OCI-LY3 (cell line): ENCODE measurements around the gene RCHY1.

ENCODE experiments used
- H2AFZ ChIP-seq: fragments of 200-600, 300-600 bp; shearing (Covaris generic); 2 replicates; pipeline ENCODE4 v1.6.0; 2014; ENCODE audit warnings: antibody characterized with exemption, low read depth, low read length
- H3K27ac ChIP-seq: fragments of 200-600, 300-600 bp; sonication (generic); 2 replicates; pipeline ENCODE4 v1.5.1; 2014; ENCODE audit warnings: mild to moderate bottlenecking, low read length, moderate library complexity, mixed read lengths
- H3K27me3 ChIP-seq: fragments of 200-600, 300-600 bp; sonication (generic); 2 replicates; pipeline ENCODE4 v1.6.1; 2014; ENCODE audit warnings: low read depth, low read length, mixed read lengths
- H3K36me3 ChIP-seq: fragments of 200-600, 300-600 bp; sonication (generic); replicated peaks from 2 replicates; pipeline ENCODE3; 2014; ENCODE audit warnings: low read depth, low read length, mixed read lengths
- H3K4me1 ChIP-seq: fragments of 300-600, 200-600 bp; sonication (generic); 2 replicates; pipeline ENCODE4 v1.6.1; 2014; ENCODE audit warnings: low read length, mixed read lengths
- H3K4me2 ChIP-seq: fragments of 200-600, 300-600 bp; sonication (generic); 2 replicates; pipeline ENCODE4 v1.6.1; 2014; ENCODE audit warnings: low read length, mixed read lengths
- H3K4me3 ChIP-seq: fragments of 300-600, 200-600 bp; sonication (generic); 2 replicates; pipeline ENCODE4 v1.5.1; 2014; ENCODE audit warnings: antibody characterized with exemption, mild to moderate bottlenecking, low read length, moderate library complexity
- H3K79me2 ChIP-seq: fragments of 300-600, 200-600 bp; shearing (Covaris generic); 2 replicates; pipeline ENCODE4 v1.6.1; 2014; ENCODE audit warnings: mild to moderate bottlenecking, low read length, mixed read lengths
- H3K9ac ChIP-seq: fragments of 300-600, 200-600 bp; shearing (Covaris generic); 2 replicates; pipeline ENCODE4 v1.6.0; 2014; ENCODE audit warnings: mild to moderate bottlenecking, low read length, moderate library complexity
- H3K9me3 ChIP-seq: fragments of 200-600, 300-600 bp; shearing (Covaris generic); 2 replicates; pipeline ENCODE4 v1.6.1; 2014; ENCODE audit warnings: low read length, mixed read lengths; ENCODE audit not compliant: insufficient read depth
- H4K20me1 ChIP-seq: fragments of 200-600, 300-600 bp; sonication (generic); 2 replicates; pipeline ENCODE4 v1.6.1; 2016; ENCODE audit warnings: low read length, mixed read lengths; ENCODE audit not compliant: insufficient read depth
- EZH2phosphoT487 ChIP-seq: fragments of 200-600 bp; shearing (Covaris generic); IDR thresholded peaks from 2 replicates; pipeline ENCODE4 v1.6.1; 2018; ENCODE audit warnings: antibody characterized with exemption, mixed run types, low read depth
- TF ChIP-seq, protein P1 (sequence below): fragments of 200-600, 300-600 bp; sonication (generic); IDR thresholded peaks from 2 replicates; pipeline ENCODE4 v1.5.1; 2014; ENCODE audit warnings: antibody characterized with exemption, low read length, low read depth

RCHY1 gene

DNA sequence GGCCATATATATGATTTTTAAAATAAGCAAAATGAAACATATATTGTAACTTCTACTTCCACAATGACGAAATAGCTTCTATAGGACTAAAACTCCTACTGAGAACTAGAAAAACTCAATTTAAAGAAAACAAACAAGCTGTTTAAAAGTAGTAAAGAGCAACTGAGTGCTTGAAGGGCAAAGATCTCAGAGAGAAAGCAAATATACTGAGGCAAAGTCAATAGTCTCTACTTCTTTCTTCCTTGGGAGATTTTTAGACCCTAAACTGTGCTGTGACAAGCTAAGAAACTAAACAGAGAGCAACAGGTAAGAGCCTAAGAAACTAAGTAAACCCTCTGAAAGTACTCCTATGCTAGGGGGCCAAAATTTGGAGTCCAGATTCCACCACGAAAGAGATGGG is 8.6 kb downstream of the RCHY1 start:
- peaks cover 14% of the 10 kb centered on the region for H3K79me2 ChIP-seq

GRCh38 chr4:75502671-75503070 is 11.5 kb downstream of the RCHY1 start:
- no peaks in the 10 kb centered on the region for H3K27me3 ChIP-seq
- TF ChIP-seq EZH2phosphoT487: no peak
- TF ChIP-seq, protein P1, sequence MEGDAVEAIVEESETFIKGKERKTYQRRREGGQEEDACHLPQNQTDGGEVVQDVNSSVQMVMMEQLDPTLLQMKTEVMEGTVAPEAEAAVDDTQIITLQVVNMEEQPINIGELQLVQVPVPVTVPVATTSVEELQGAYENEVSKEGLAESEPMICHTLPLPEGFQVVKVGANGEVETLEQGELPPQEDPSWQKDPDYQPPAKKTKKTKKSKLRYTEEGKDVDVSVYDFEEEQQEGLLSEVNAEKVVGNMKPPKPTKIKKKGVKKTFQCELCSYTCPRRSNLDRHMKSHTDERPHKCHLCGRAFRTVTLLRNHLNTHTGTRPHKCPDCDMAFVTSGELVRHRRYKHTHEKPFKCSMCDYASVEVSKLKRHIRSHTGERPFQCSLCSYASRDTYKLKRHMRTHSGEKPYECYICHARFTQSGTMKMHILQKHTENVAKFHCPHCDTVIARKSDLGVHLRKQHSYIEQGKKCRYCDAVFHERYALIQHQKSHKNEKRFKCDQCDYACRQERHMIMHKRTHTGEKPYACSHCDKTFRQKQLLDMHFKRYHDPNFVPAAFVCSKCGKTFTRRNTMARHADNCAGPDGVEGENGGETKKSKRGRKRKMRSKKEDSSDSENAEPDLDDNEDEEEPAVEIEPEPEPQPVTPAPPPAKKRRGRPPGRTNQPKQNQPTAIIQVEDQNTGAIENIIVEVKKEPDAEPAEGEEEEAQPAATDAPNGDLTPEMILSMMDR: no peak
- peaks cover 29% of the 10 kb centered on the region for H3K36me3 ChIP-seq
- no peaks in the 10 kb centered on the region for H3K4me1 ChIP-seq
- H2AFZ ChIP-seq: no peak overlapping the region
- no peak overlapping the region for H3K9ac ChIP-seq
- H3K9me3 ChIP-seq: no peaks in the 10 kb centered on the region
- H3K27ac ChIP-seq: no peak overlapping the region
- H3K79me2 ChIP-seq: no peaks in the 10 kb centered on the region; the same call in 1 of the 2 replicates
- H3K4me3 ChIP-seq: no peak overlapping the region
- H3K4me2 ChIP-seq: no peak overlapping the region
- no peaks in the 10 kb centered on the region for H4K20me1 ChIP-seq

More for the DNA sequence above, 8.6 kb downstream of the RCHY1 start:
- H3K9ac ChIP-seq: no peak overlapping the region
- H3K4me3 ChIP-seq: no peak overlapping the region
- no peaks in the 10 kb centered on the region for H3K27me3 ChIP-seq
- H3K27ac ChIP-seq: no peak overlapping the region
- no peaks in the 10 kb centered on the region for H4K20me1 ChIP-seq
- H2AFZ ChIP-seq: no peak overlapping the region
- H3K4me2 ChIP-seq: no peak overlapping the region
- no peaks in the 10 kb centered on the region for H3K9me3 ChIP-seq
- TF ChIP-seq, protein P1: no peak
- TF ChIP-seq EZH2phosphoT487: no peak
- H3K4me1 ChIP-seq: peaks cover 4% of the 10 kb centered on the region; the same call in 1 of the 2 replicates
- peaks cover 11% of the 10 kb centered on the region for H3K36me3 ChIP-seq

GRCh38 chr4:75499900-75500299 is 14.3 kb downstream of the RCHY1 start:
- Histone ChIP-seq H4K20me1 (0 out of 2 replicates have a peak, but pooled peaks cover 4% of the 10 kb centered on the region), H3K9ac (no peak overlapping the region), H3K4me2 (no peak overlapping the region), H3K36me3 (peaks cover 35% of the 10 kb centered on the region), H3K9me3 (no peaks in the 10 kb centered on the region), H3K4me3 (no peak overlapping the region), H3K27me3 (no peaks in the 10 kb centered on the region), H3K27ac (no peak overlapping the region), H2AFZ (no peak overlapping the region), H3K79me2 (no peaks in the 10 kb centered on the region; the same call in 1 of the 2 replicates), H3K4me1 (no peaks in the 10 kb centered on the region)
- TF ChIP-seq EZH2phosphoT487: no peak
- TF ChIP-seq, protein P1: no peak

DNA sequence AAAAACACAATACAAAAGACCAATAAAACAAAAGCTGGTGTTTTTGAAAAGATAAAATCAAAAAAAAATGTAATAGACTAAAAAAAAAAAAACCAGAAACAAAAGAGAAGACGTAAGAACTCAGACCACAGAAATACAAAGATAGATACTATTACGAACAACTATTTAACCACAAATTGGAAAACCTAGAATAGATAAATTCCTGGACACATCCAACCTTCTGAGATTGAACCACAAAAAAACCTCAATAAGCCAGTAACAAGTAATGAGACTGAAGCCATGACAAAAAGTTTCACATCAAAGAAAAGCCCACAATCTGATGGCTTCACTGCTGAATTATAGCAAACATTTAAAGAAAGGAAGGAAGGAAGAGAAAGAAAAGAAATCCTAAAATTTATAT is 16.2 kb downstream of the RCHY1 start:
- Histone ChIP-seq H3K27ac (no peak overlapping the region), H3K27me3 (no peaks in the 10 kb centered on the region), H3K36me3 (peaks cover 31% of the 10 kb centered on the region), H3K4me3 (no peak overlapping the region), H3K9me3 (no peaks in the 10 kb centered on the region), H3K4me2 (no peak overlapping the region), H3K79me2 (no peaks in the 10 kb centered on the region; the same call in 1 of the 2 replicates), H2AFZ (no peak overlapping the region), H3K4me1 (no peaks in the 10 kb centered on the region), H4K20me1 (0 out of 2 replicates have a peak, but pooled peaks cover 4% of the 10 kb centered on the region), H3K9ac (no peak overlapping the region)
- TF ChIP-seq EZH2phosphoT487: no peak
- TF ChIP-seq, protein P1: no peak
